RWPE2 (cell line): Measurements from ENCODE around the gene ANKRD31.
"Not testable (repeated sequence)": the region's sequence is repeated elsewhere in the genome, so short reads cannot be mapped to it uniquely, and the experiment has no call there.

Experiments used
- ATAC-seq: fragments of 200-7000 bp; cut with Tn5 transposase; 3 replicates; pipeline ENCODE4 v1.9.1; 2021; ENCODE audit warnings: low read depth
- DNase-seq: peaks from one replicate; pipeline ENCODE4 v3.0.0-alpha.2; 2020; ENCODE audit warnings: low spot score
- H3K27ac ChIP-seq: fragments of 450-650 bp; 2 replicates; pipeline ENCODE4 v1.5.1; 2017; ENCODE audit warnings: mild to moderate bottlenecking; ENCODE audit not compliant: poor library complexity, severe bottlenecking
- H3K27me3 ChIP-seq: fragments of 250-450 bp; sonication (Bioruptor Pico); 2 replicates; pipeline ENCODE4 v1.5.1; 2021; ENCODE audit warnings: mild to moderate bottlenecking, moderate library complexity; ENCODE audit not compliant: insufficient read depth, poor library complexity, severe bottlenecking
- H3K36me3 ChIP-seq: fragments of 250-450 bp; sonication (Bioruptor Pico); 2 replicates; pipeline ENCODE4 v1.5.1; 2020; ENCODE audit warnings: low read depth, mild to moderate bottlenecking, moderate library complexity
- H3K4me1 ChIP-seq: fragments of 250-450 bp; sonication (Bioruptor Pico); 2 replicates; pipeline ENCODE4 v1.5.1; 2021; ENCODE audit warnings: mild to moderate bottlenecking, moderate library complexity; ENCODE audit not compliant: insufficient read depth, poor library complexity, severe bottlenecking
- H3K4me3 ChIP-seq: fragments of 250-450 bp; sonication (Bioruptor Pico); 2 replicates; pipeline ENCODE4 v1.5.1; 2021; ENCODE audit warnings: mild to moderate bottlenecking, moderate library complexity; ENCODE audit not compliant: severe bottlenecking
- H3K9me3 ChIP-seq: fragments of 250-450 bp; sonication (Bioruptor Pico); 2 replicates; pipeline ENCODE4 v1.5.1; 2021; ENCODE audit warnings: mild to moderate bottlenecking, moderate library complexity; ENCODE audit not compliant: severe bottlenecking
- CTCF ChIP-seq: fragments of 450-650 bp; IDR thresholded peaks from one replicate; pipeline ENCODE4 v1.5.1; 2017; ENCODE audit warnings: mild to moderate bottlenecking, moderate library complexity; ENCODE audit not compliant: poor library complexity, severe bottlenecking

Gene ANKRD31

GRCh38 chr5:75234251-75234650 lies 2.4 kb downstream of the ANKRD31 start:
- TF ChIP-seq CTCF, result no peak
- H3K27me3 ChIP-seq, result no peaks in the 10 kb centered on the region

GRCh38 chr5:75226916-75227315 lies 9.8 kb downstream of the ANKRD31 start:
- no peak for TF ChIP-seq CTCF
- Histone ChIP-seq H3K4me1 (no peaks in the 10 kb centered on the region), H3K9me3 (no peaks in the 10 kb centered on the region), H3K4me3 (no peak overlapping the region), H3K27ac (no peak overlapping the region), H3K36me3 (no peaks in the 10 kb centered on the region), H3K27me3 (no peaks in the 10 kb centered on the region)
- no peak for ATAC-seq
- no peak for DNase-seq

More at GRCh38 chr5:75234251-75234650, 2.4 kb downstream of the ANKRD31 start:
- no peak overlapping the region for H3K4me3 ChIP-seq
- no peak overlapping the region for H3K27ac ChIP-seq
- H3K4me1 ChIP-seq, result peaks cover 3% of the 10 kb centered on the region
- DNase-seq, result no peak
- no peaks in the 10 kb centered on the region for H3K36me3 ChIP-seq
- peak; percentile 42; the same call in 2 of the 3 replicates for ATAC-seq
- no peaks in the 10 kb centered on the region for H3K9me3 ChIP-seq

GRCh38 chr5:75225506-75225905 lies 11.2 kb downstream of the ANKRD31 start:
- H3K4me3 ChIP-seq, result no peak overlapping the region
- H3K27ac ChIP-seq, result no peak overlapping the region
- no peak for TF ChIP-seq CTCF
- no peaks in the 10 kb centered on the region for H3K36me3 ChIP-seq
- DNase-seq (no peak), ATAC-seq (no peak)
- H3K4me1 ChIP-seq, result no peaks in the 10 kb centered on the region
- no peaks in the 10 kb centered on the region for H3K27me3 ChIP-seq
- no peaks in the 10 kb centered on the region for H3K9me3 ChIP-seq

GRCh38 chr5:75220787-75221186 lies 15.9 kb downstream of the ANKRD31 start:
- not testable (repeated sequence) for H3K4me3 ChIP-seq, ATAC-seq, H3K4me1 ChIP-seq

GRCh38 chr5:75214928-75215327 lies 21.8 kb downstream of the ANKRD31 start:
- Histone ChIP-seq H3K4me3 (no peak overlapping the region), H3K36me3 (no peaks in the 10 kb centered on the region), H3K4me1 (no peaks in the 10 kb centered on the region), H3K9me3 (peaks cover 5% of the 10 kb centered on the region), H3K27me3 (no peaks in the 10 kb centered on the region), H3K27ac (no peak overlapping the region)
- TF ChIP-seq CTCF, result no peak
- no peak for DNase-seq
- ATAC-seq, result no peak

More at GRCh38 chr5:75220787-75221186, 15.9 kb downstream of the ANKRD31 start:
- not testable (repeated sequence) for H3K9me3 ChIP-seq, H3K27me3 ChIP-seq, H3K36me3 ChIP-seq, H3K27ac ChIP-seq, DNase-seq
